Panc1 (cell line): ENCODE results near the gene DLGAP1. TPM values are rescaled to one million over a fixed set of nuclear protein-coding genes. Genes with fewer than 3 reads are reported as not detected.
A peak's percentile ranks its signal among the peaks of the same experiment; 100 is the strongest.

Experiments used
- ATAC-seq: fragments of 200-7000 bp; cut with Tn5 transposase; 2 replicates; pipeline ENCODE4 v1.9.1; 2020; ENCODE audit warnings: mild to moderate bottlenecking, moderate library complexity
- BruUV-seq: library from RNA; stranded (reverse); fragments of 400-500 nt; replicated peaks from 2 replicates; lab custom pipeline; 2021; lab: Mats Ljungman, UMichigan
- CTCF ChIA-PET: fragments of 300-600 bp; sonication (Branson Sonifier 250); formaldehyde crosslinking; loops from one replicate; lab custom pipeline; 2022; ENCODE audit warnings: antibody characterized with exemption; lab: Charles Lee
- POLR2A ChIA-PET: fragments of 300-600 bp; sonication (Branson Sonifier 250); formaldehyde crosslinking; loops from one replicate; lab custom pipeline; 2022; ENCODE audit warnings: antibody characterized with exemption; lab: Charles Lee
- DNase-seq: peaks from one replicate; pipeline ENCODE4 v3.0.0-alpha.2; 2010; ENCODE audit warnings: low read depth, low spot score
- H3K27ac ChIP-seq: 2 replicates; pipeline ENCODE4 v1.5.1; 2011; ENCODE audit warnings: mild to moderate bottlenecking, low read length, inconsistent platforms
- H3K27me3 ChIP-seq: fragments of 200-500 bp; sonication (Bioruptor generic); 2 replicates; pipeline ENCODE4 v1.6.0; 2014; ENCODE audit warnings: low read length, inconsistent platforms; ENCODE audit not compliant: control insufficient read depth, insufficient read depth
- H3K36me3 ChIP-seq: fragments of 200-500 bp; sonication (Bioruptor generic); 2 replicates; pipeline ENCODE4 v1.5.1; 2014; ENCODE audit warnings: inconsistent platforms, mild to moderate bottlenecking, low read length, moderate library complexity; ENCODE audit not compliant: control insufficient read depth, insufficient read depth
- H3K4me1 ChIP-seq: 2 replicates; pipeline ENCODE4 v1.5.1; 2011; ENCODE audit warnings: inconsistent platforms, mild to moderate bottlenecking, low read length, moderate library complexity; ENCODE audit not compliant: control insufficient read depth, insufficient read depth
- H3K4me3 ChIP-seq, 2 experiments: 2 replicates each; pipeline ENCODE4 v1.5.1; 2011 to 2012; ENCODE audit warnings: low read depth in 2 of 2, low read length in 2 of 2, mild to moderate bottlenecking in 2 of 2, inconsistent platforms in 1 of 2, moderate library complexity in 1 of 2
- H3K9me3 ChIP-seq: fragments of 200-500 bp; sonication (Bioruptor generic); 2 replicates; pipeline ENCODE4 v1.5.1; 2014; ENCODE audit warnings: low read depth, mild to moderate bottlenecking, inconsistent platforms, low read length, moderate library complexity; ENCODE audit not compliant: control insufficient read depth, insufficient read depth
- POLR2AphosphoS5 ChIP-seq: IDR thresholded peaks from 2 replicates; pipeline ENCODE4 v1.6.1; 2012; ENCODE audit warnings: mild to moderate bottlenecking, low read depth, low read length, moderate library complexity
- REST ChIP-seq, 2 experiments: IDR thresholded peaks; 2 replicates each; pipeline ENCODE4 v1.6.1; 2011 to 2012; ENCODE audit warnings: low read depth in 2 of 2, control low read depth in 1 of 2, low read length in 1 of 2, mild to moderate bottlenecking in 1 of 2, moderate library complexity in 1 of 2; ENCODE audit not compliant: insufficient read depth in 1 of 2
- SIN3A ChIP-seq: IDR thresholded peaks from 2 replicates; pipeline ENCODE4 v1.6.1; 2012; ENCODE audit warnings: low read depth, mild to moderate bottlenecking, low read length, moderate library complexity, borderline replicate concordance; ENCODE audit not compliant: insufficient read depth
- TCF7L2 ChIP-seq: IDR thresholded peaks from 2 replicates; pipeline ENCODE4 v1.6.1; 2011; ENCODE audit warnings: mild to moderate bottlenecking, low read depth, low read length, inconsistent platforms
- in situ Hi-C: cut with HindIII; loops from 2 replicates; pipeline ENCODE4 v1.10.0; 2016; ENCODE audit warnings: low sequenced_read_pairs, low pct_unique_long_range_greater_than_20kb
- intact Hi-C: fragments of 100-400 bp; cut with micrococcal nuclease; formaldehyde crosslinking; loops from one replicate; pipeline ENCODE4 v1.10.0; 2022; ENCODE audit not compliant: unreplicated experiment
- total RNA-seq: library from RNA; stranded (reverse); gene quantifications from one replicate; pipeline ENCODE4 v1.2.1, GENCODE V29; 2021; ENCODE audit not compliant: unreplicated experiment
- TF ChIP-seq, protein P1 (sequence below): fragments of 450-650 bp; IDR thresholded peaks from 2 replicates; pipeline ENCODE4 v1.5.1; 2017; ENCODE audit warnings: mild to moderate bottlenecking

Gene DLGAP1
- total RNA-seq, 1 experiment from 2014 or later, result 1.8 TPM

DNA sequence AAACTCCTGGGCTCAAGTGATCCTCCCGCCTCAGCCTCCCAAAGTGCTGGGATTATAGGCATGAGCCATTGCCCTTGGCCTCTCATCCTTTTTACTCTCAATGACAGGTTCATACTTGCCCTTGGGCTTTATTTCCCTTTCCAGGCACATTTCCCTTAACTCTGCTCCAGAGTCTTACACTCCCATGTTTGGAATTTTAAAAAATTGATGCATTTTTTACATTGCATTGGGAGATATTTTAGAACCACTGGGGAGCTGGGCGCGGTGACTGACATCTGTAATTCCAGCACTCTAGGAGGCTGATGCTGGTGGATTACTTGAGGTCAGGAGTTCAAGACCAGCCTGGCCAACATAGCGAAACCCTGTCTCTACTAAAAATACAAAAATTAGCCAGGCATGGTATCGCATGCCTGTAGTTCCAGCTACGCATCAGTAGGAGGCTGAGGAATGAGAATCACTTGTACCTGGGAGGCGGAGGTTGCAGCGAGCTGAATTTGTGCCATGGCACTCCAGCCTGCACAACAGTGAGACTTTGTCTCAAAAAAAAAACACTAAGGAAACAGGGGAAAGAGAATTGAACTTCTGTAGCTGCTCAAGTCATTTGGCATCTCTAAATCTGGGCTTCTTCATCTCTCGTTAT, 986.9 kb downstream of the DLGAP1 start:
- no peak for TF ChIP-seq TCF7L2
- no peak for TF ChIP-seq REST (IDR thresholded peaks at IDR 0.05; ENCODE audit: insufficient read depth in 1 of 2, low read depth in 2 of 2, low read length in 1 of 2)
- TF ChIP-seq, protein P1, sequence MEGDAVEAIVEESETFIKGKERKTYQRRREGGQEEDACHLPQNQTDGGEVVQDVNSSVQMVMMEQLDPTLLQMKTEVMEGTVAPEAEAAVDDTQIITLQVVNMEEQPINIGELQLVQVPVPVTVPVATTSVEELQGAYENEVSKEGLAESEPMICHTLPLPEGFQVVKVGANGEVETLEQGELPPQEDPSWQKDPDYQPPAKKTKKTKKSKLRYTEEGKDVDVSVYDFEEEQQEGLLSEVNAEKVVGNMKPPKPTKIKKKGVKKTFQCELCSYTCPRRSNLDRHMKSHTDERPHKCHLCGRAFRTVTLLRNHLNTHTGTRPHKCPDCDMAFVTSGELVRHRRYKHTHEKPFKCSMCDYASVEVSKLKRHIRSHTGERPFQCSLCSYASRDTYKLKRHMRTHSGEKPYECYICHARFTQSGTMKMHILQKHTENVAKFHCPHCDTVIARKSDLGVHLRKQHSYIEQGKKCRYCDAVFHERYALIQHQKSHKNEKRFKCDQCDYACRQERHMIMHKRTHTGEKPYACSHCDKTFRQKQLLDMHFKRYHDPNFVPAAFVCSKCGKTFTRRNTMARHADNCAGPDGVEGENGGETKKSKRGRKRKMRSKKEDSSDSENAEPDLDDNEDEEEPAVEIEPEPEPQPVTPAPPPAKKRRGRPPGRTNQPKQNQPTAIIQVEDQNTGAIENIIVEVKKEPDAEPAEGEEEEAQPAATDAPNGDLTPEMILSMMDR, result no peak
- no peak for TF ChIP-seq POLR2AphosphoS5
- peak overlapping the region; percentile 44 for H3K27ac ChIP-seq
- H3K9me3 ChIP-seq, result no peaks in the 10 kb centered on the region
- CTCF ChIA-PET, result interaction anchor here (0.7 to 1.0 kb wide), 2 partner anchors 110 to 198 kb away, joined by 3 read pairs; no protein-coding TSS in a partner anchor
- H3K4me3 ChIP-seq, result no peak overlapping the region
- intact Hi-C loops, result no loop called here
- BruUV-seq, result no TSS peak
- no peaks in the 10 kb centered on the region for H3K36me3 ChIP-seq
- peaks cover 22% of the 10 kb centered on the region for H3K4me1 ChIP-seq
- ATAC-seq (no peak), DNase-seq (no peak)
- POLR2A ChIA-PET, result interaction anchor here (0.5 to 1.2 kb wide), 6 partner anchors 9 to 291 kb away, joined by 3 to 6 read pairs (median 4); no protein-coding TSS in a partner anchor
- no peaks in the 10 kb centered on the region for H3K27me3 ChIP-seq
- in situ Hi-C loops, result no loop called here

- no peak for ATAC-seq
- CTCF ChIA-PET, result no interaction called here
- no TSS peak for BruUV-seq
- TF ChIP-seq TCF7L2, result no peak
- POLR2A ChIA-PET, result interaction anchor here (0.6 to 0.9 kb wide), 3 partner anchors 13 to 119 kb away, joined by 3 to 8 read pairs (median 8); no protein-coding TSS in a partner anchor
- Histone ChIP-seq H3K27me3 (no peaks in the 10 kb centered on the region), H3K4me3 (no peak overlapping the region), H3K4me1 (peaks cover 35% of the 10 kb centered on the region), H3K36me3 (no peaks in the 10 kb centered on the region), H3K9me3 (no peaks in the 10 kb centered on the region), H3K27ac (peak overlapping the region; percentile 94)
- DNase-seq, result no peak
- intact Hi-C loops (no loop called here), in situ Hi-C loops (no loop called here)
Observed at GRCh38 chr18:3466872-3467271, 988.2 kb downstream of the DLGAP1 start.

DNA sequence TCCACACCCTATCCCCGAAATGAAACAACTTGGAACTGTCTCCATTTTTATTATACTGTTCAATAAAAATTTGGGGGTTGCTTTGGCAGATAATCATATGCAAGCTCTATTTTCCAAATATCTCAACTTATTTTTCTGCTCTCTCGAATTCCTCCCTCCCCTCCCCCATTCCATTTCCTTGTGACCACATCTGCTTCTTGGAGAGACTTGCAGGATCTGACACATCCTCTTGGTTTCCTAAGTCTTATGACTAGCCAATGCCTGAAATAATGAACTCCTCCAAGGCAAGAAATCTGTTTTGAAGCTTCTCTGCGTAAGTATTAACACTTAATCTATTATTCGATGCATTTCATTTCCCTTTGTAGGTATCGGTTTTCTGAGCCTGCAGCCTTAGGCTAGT, 989.1 kb downstream of the DLGAP1 start:
- Histone ChIP-seq H3K27ac (peak overlapping the region; percentile 94), H3K27me3 (no peaks in the 10 kb centered on the region), H3K36me3 (0 out of 2 replicates have a peak, but pooled peaks cover 3% of the 10 kb centered on the region), H3K4me1 (peaks cover 43% of the 10 kb centered on the region), H3K4me3 (no peak overlapping the region), H3K9me3 (no peaks in the 10 kb centered on the region; the same call in 1 of the 2 replicates)
- intact Hi-C loops (no loop called here), in situ Hi-C loops (no loop called here)
- ChIA-PET POLR2A (interaction anchor here (0.6 to 1.5 kb wide), 5 partner anchors 26 to 188 kb away, joined by 3 to 9 read pairs (median 5); no protein-coding TSS in a partner anchor), CTCF (interaction anchor here (0.6 kb wide), 1 partner anchor 130 kb away, joined by 3 read pairs; no protein-coding TSS in a partner anchor)
- ATAC-seq (peak; percentile 59), DNase-seq (no peak)
- no TSS peak for BruUV-seq
- TF ChIP-seq SIN3A (no peak), POLR2AphosphoS5 (no peak; the same call in 1 of the 2 replicates), TCF7L2 (no peak), REST (IDR thresholded peaks at IDR 0.05; ENCODE audit: insufficient read depth in 1 of 2, low read depth in 2 of 2, low read length in 1 of 2) (no peak)
- TF ChIP-seq, protein P1, result no peak
